ENCODE results near the gene THNSL1. TPM values are rescaled to one million over a fixed set of nuclear protein-coding genes. Genes with fewer than 3 reads are reported as not detected.
A peak's percentile ranks its signal among the peaks of the same experiment; 100 is the strongest.

The THNSL1 gene
- total and polyA plus RNA-seq, 9 of the 15 experiments (the other 6 are each of a cell fraction or from before 2014, with no cell fraction given) = 4.5 to 8.6 (median 6.3) TPM

DNA sequence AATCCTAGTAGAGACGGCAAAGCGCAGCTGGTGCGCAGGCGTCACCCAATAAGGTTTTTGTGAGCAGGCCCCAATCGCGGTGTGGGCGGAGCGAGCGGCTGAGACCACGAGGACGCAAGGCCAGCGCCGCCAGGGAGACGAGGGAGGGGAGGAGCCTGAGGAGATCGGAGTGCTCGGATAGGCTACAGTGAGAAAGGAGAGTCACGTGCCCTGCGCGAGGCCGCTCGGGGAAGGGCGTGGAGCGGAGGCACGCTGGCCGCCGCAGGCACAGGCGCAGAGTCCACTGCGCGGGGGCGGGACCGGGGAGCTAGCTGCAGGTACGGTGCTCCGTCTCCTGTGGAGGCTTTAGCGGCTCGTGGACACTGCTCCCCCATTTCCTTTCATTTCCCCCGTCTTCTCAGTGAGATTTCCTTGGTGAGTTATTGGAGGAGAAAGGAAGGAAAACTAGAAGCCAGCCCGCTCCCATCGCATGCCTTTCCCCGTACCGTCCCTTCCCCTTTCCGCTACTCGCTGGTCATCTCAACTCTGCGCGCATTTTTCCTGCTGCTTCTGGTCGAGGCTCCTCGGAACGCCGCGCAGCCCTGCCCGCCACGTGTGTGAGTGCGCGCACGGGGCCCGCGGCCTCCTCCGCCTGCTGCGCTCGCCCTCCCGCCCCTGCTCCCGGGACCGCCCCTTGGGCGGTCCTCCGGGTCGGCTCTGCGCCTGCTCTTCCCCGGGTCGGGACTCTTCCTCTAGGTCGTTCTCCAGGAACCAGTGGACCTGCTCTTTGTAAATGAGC is at the start of gene THNSL1 (continued):
- TF ChIP-seq, protein P1, sequence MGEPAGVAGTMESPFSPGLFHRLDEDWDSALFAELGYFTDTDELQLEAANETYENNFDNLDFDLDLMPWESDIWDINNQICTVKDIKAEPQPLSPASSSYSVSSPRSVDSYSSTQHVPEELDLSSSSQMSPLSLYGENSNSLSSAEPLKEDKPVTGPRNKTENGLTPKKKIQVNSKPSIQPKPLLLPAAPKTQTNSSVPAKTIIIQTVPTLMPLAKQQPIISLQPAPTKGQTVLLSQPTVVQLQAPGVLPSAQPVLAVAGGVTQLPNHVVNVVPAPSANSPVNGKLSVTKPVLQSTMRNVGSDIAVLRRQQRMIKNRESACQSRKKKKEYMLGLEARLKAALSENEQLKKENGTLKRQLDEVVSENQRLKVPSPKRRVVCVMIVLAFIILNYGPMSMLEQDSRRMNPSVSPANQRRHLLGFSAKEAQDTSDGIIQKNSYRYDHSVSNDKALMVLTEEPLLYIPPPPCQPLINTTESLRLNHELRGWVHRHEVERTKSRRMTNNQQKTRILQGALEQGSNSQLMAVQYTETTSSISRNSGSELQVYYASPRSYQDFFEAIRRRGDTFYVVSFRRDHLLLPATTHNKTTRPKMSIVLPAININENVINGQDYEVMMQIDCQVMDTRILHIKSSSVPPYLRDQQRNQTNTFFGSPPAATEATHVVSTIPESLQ (CRISPR knock-in tag; IDR thresholded peaks at IDR 0.05) = peak; percentile 96
- TF ChIP-seq HIVEP1 (CRISPR knock-in tag; IDR thresholded peaks at IDR 0.05) = no peak
- 0 out of 2 replicates have a peak, but pooled peaks have one; percentile 23 for TF ChIP-seq JUND (IDR thresholded peaks at IDR 0.05; ENCODE audit: borderline replicate concordance, low read depth, low read length)
- TF ChIP-seq JUND (tag; IDR thresholded peaks at IDR 0.05; ENCODE audit: borderline replicate concordance, low read depth, low read length) = no peak; the same call in 2 of the 3 replicates
- no peak for TF ChIP-seq ZNF133 (CRISPR knock-in tag; IDR thresholded peaks at IDR 0.05)
- TF ChIP-seq SMAD1 (IDR thresholded peaks at IDR 0.05; ENCODE audit: low read depth, low read length, partially characterized antibody) = no peak
- peak; percentile 48 for TF ChIP-seq ZFP36 (IDR thresholded peaks at IDR 0.05; ENCODE audit: low read depth, low read length, partially characterized antibody)
- no peak for TF ChIP-seq ZBTB8A (IDR thresholded peaks at IDR 0.05; ENCODE audit: partially characterized antibody)
- no peak for TF ChIP-seq NCOA2 (IDR thresholded peaks at IDR 0.05; ENCODE audit: partially characterized antibody in 2 of 2)
- TF ChIP-seq HNRNPLL (IDR thresholded peaks at IDR 0.05; ENCODE audit: low read depth, low read length, poor library complexity, severe bottlenecking) = peak; percentile 70
- TF ChIP-seq TEAD1 (CRISPR knock-in tag; IDR thresholded peaks at IDR 0.05) = peak; percentile 43 to 97; a peak in 2 of 4 replicates
- peak in 2 of 3 experiments; percentile 27 to 33 for TF ChIP-seq YY1 (IDR thresholded peaks at IDR 0.05; ENCODE audit: borderline replicate concordance in 1 of 3, control insufficient read depth in 1 of 3, extremely low read depth in 1 of 3, insufficient read depth in 3 of 3, insufficient read length in 1 of 3, insufficient replicate concordance in 2 of 3, low read depth in 1 of 3, low read length in 2 of 3)
- peak; percentile 96 for TF ChIP-seq ZNF124 (CRISPR knock-in tag; IDR thresholded peaks at IDR 0.05)
- no peak for TF ChIP-seq SRSF3 (IDR thresholded peaks at IDR 0.05; ENCODE audit: insufficient read depth, low read length)
- TF ChIP-seq, protein P2, sequence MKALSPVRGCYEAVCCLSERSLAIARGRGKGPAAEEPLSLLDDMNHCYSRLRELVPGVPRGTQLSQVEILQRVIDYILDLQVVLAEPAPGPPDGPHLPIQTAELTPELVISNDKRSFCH (CRISPR knock-in tag; IDR thresholded peaks at IDR 0.05) = no peak
- TF ChIP-seq, protein P2 (tag; IDR thresholded peaks at IDR 0.05) = 0 out of 2 replicates have a peak, but pooled peaks have one; percentile 80
- no peak for TF ChIP-seq PTRF (tag; IDR thresholded peaks at IDR 0.05)
- peak; percentile 71 for TF ChIP-seq POLR2B (IDR thresholded peaks at IDR 0.05; ENCODE audit: low read depth, partially characterized antibody)
- TF ChIP-seq, protein P3, sequence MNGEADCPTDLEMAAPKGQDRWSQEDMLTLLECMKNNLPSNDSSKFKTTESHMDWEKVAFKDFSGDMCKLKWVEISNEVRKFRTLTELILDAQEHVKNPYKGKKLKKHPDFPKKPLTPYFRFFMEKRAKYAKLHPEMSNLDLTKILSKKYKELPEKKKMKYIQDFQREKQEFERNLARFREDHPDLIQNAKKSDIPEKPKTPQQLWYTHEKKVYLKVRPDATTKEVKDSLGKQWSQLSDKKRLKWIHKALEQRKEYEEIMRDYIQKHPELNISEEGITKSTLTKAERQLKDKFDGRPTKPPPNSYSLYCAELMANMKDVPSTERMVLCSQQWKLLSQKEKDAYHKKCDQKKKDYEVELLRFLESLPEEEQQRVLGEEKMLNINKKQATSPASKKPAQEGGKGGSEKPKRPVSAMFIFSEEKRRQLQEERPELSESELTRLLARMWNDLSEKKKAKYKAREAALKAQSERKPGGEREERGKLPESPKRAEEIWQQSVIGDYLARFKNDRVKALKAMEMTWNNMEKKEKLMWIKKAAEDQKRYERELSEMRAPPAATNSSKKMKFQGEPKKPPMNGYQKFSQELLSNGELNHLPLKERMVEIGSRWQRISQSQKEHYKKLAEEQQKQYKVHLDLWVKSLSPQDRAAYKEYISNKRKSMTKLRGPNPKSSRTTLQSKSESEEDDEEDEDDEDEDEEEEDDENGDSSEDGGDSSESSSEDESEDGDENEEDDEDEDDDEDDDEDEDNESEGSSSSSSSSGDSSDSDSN (IDR thresholded peaks at IDR 0.05; ENCODE audit: borderline replicate concordance in 1 of 2, low read depth in 2 of 2, low read length in 2 of 2) = peak in 1 of 2 experiments; percentile 77; a peak in 1 of 4 replicates
- TF ChIP-seq BCOR (IDR thresholded peaks at IDR 0.05) = peak; percentile 45; the same call in 1 of the 2 replicates
